GM18499 (cell line): ENCODE data around the gene RAB18.
A peak's percentile ranks its signal among the peaks of the same experiment; 100 is the strongest.
"Not testable (repeated sequence)": the region's sequence is repeated elsewhere in the genome, so short reads cannot be mapped to it uniquely, and the experiment has no call there.

Source experiments
- ATAC-seq: cut with Tn5 transposase; IDR thresholded peaks from one replicate; pipeline ENCODE4 v1.9.1; 2021; ENCODE audit warnings: moderate number of reproducible peaks; ENCODE audit not compliant: insufficient read depth, unreplicated experiment

RAB18 gene

GRCh38 chr10:27541796-27542729, 38.0 kb downstream of the RAB18 start:
- ATAC-seq, result no peak

DNA sequence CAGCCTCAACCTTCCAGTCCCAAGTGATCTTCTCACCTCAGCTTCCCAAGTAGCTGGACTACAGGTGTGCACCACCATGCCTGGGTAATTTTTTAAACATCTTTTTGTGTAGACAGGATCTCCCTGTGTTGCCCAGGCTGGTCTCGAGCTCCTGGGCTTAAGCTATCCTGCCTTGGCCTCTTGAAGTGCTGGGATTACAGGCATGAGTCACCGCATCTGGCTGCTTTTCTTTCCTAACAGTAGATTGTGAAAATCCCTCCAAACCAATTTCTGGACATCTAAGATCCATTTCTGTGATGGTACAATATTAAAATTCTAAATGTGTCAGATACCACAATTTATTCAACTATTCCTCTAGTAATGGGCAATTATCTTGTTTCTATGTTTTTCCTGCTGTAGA, 38.7 kb downstream of the RAB18 start:
- ATAC-seq, result no peak

- ATAC-seq, result no peak
Observed at GRCh38 chr10:27547047-27547446, 42.9 kb downstream of the RAB18 start.

DNA sequence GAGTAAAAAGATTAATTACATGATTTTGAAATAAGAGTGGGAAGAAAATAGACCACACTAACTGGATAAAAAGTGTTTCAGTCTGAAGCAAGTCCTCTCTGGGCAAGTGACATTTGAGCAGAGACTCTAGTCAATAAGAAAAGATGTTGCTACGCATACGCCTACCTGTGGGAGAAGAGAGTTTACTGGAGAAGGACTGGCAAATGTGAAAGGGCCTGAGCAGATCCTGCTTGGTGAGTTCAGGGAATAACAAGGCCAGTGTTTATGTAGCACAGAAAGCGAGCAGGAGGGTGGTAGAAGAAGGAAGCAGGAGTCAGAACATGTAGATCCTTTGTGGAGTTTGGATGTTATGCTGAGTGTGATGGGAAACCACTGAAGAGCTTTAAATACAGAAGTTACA, 43.4 kb downstream of the RAB18 start:
- ATAC-seq, result no peak

- no peak for ATAC-seq
Observed at GRCh38 chr10:27550823-27551222, 46.7 kb downstream of the RAB18 start.

DNA sequence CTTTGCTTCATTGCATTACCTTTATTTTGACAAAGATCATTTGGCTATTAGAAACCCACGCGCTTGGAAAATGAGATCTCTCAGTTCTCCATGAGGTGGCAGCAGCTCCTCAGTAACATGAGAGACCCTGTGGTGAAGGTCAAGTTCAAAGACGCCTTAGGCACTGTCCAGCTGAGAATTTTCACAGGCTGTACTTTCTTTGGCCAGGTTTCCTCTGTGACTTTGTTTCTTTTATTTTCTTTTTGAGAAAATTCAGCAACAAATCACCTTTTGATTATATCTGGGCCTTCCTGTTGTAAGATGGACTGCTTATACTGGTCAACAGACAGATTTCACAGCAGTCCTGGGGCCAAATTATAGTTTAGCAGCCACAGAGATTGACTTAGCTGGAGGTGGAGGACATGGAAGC, 54.5 kb downstream of the RAB18 start:
- peak; percentile 62 for ATAC-seq

GRCh38 chr10:27561334-27561733, 57.2 kb downstream of the RAB18 start:
- no peak for ATAC-seq

- no peak for ATAC-seq
Observed at GRCh38 chr10:27564398-27564797, 60.3 kb downstream of the RAB18 start.

GRCh38 chr10:27564880-27565279, 60.8 kb downstream of the RAB18 start:
- no peak for ATAC-seq

- ATAC-seq, result no peak
Observed at GRCh38 chr10:27568196-27569175, 64.4 kb downstream of the RAB18 start.

DNA sequence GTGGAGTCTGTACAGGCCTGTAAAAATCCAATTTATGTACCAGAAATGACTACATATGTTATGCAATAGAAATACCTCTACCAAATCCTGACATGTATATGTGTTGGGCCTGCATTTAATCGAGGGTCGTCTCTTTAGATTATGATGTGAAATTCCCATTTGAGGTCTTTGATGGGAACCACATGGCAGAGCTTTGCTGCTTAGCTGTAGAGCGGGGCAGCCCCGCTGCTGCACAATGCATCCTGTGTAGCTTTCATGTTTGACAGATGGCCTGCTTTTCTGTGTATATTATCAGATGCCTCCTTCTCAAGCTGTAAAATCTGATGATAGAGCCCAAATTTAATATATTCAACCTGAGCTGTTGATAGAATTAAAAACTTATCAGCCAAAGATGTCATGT, 65.8 kb downstream of the RAB18 start:
- ATAC-seq, result no peak

GRCh38 chr10:27577038-27577437, 72.9 kb downstream of the RAB18 start:
- not testable (repeated sequence) for ATAC-seq

DNA sequence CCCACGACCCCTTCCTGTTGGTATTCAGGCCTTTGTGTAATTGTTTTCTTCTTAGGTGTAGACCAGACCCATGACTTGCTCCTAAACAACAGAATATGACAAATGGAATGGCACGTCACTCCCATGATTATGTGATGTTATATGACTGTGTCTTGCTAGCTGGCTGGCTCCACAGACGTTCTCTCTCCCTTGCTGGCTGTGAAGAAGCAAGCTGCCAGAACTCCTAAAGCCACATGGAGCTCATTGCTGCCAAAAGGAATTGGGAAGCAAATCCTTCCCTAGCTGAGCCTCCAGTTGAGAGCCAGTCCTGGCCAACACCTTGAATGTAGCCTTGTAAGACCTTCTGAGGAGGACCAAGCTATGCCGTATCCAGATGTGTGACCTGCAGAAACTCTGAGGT, 74.2 kb downstream of the RAB18 start:
- no peak for ATAC-seq

DNA sequence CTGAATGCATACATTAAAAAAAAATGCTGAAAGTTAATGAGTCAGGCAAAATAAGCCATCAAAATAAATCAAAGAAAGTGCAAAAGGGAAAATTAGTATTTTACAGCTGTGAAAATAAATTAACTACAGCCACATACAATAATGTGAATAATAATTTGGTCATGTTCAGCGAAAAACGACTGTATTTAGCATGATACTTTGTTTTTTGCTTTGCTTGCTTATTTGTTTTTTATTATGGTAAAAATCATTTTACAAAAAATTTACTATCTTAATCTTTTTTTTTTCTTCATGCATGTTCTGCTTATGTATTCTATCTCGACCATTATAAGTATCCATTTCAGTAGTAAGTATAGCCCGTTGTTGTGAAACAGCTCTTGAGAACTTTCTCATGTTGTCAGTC, 77.1 kb downstream of the RAB18 start:
- no peak for ATAC-seq

DNA sequence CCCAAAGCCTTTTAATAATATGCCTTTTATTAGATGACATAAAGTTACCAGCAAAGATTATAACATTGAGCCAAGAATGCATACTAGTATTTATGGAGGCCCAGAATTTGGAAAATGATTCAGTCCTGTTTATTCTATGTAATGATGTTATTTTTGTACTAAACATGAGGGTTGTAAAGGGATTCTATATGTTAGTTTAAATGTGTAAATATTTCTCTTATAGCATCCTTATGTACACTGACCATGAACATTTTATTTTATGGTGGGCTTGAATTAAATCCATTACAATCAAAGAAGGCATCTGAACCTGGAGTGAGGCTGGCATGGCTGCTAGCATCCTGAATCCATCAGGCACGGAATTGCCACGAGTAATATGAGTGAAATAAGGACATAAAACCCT, 80.2 kb downstream of the RAB18 start:
- no peak for ATAC-seq
